Measurements from ENCODE around the gene ENDOD1. TPM values are rescaled to one million over a fixed set of nuclear protein-coding genes. Genes with fewer than 3 reads are reported as not detected.

Gene ENDOD1
- total RNA-seq, 2 experiments from 2014 or later = 3.8 to 4.4 TPM

DNA sequence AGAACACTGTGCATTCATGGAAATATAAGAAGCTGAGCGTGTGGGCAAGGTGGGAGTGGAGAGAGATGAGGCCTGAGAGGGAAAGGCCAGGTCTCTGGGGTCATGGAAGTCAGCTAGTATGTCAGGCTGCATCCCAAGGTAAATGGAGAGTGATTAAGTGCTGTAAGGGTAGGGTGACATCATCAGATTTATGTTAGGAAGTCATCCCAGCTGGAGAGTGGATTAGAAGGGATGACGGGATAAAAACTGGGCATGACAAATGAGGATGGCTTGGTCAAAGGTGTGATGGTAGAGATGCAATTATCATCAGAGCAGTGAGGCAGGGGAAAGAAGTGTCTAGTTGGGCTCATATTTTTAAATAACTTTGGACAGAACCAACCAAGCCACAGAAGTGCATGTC, 3.5 kb upstream of the ENDOD1 start:
- Histone ChIP-seq H3K36me3 (ENCODE audit: insufficient read depth, low read length) (no peaks in the 10 kb centered on the region), H3K27ac (ENCODE audit: low read depth in 1 of 2, low read length in 2 of 2) (no peak overlapping the region), H3K27me3 (ENCODE audit: control insufficient read depth in 1 of 2, insufficient read depth in 2 of 2, low read length in 2 of 2) (no peaks in the 10 kb centered on the region), H3K9me3 (ENCODE audit: control insufficient read depth in 1 of 2, insufficient read depth in 1 of 2, low read length in 2 of 2) (no peaks in the 10 kb centered on the region), H3K4me1 (ENCODE audit: insufficient read depth, low read length) (peaks cover 20% of the 10 kb centered on the region), H3K4me3 (ENCODE audit: low read length) (no peak overlapping the region)
- Mint-ChIP-seq H3K27ac (no peak overlapping the region), H3K27me3 (peaks cover 7% of the 10 kb centered on the region), H3K4me1 (ENCODE audit: low read depth) (peaks cover 26% of the 10 kb centered on the region), H3K36me3 (ENCODE audit: low read depth) (peaks cover 5% of the 10 kb centered on the region), H3K9me3 (no peaks in the 10 kb centered on the region), H3K4me3 (peak overlapping the region; percentile 50)
- intact Hi-C loops (cut with DNase I, micrococcal nuclease) = loop anchor here in 1 of 2 experiments (5.0 kb wide), 4 partner anchors 109 to 1306 kb away; partner anchors contain the start of gene JRKL
- TF ChIP-seq, protein P1, sequence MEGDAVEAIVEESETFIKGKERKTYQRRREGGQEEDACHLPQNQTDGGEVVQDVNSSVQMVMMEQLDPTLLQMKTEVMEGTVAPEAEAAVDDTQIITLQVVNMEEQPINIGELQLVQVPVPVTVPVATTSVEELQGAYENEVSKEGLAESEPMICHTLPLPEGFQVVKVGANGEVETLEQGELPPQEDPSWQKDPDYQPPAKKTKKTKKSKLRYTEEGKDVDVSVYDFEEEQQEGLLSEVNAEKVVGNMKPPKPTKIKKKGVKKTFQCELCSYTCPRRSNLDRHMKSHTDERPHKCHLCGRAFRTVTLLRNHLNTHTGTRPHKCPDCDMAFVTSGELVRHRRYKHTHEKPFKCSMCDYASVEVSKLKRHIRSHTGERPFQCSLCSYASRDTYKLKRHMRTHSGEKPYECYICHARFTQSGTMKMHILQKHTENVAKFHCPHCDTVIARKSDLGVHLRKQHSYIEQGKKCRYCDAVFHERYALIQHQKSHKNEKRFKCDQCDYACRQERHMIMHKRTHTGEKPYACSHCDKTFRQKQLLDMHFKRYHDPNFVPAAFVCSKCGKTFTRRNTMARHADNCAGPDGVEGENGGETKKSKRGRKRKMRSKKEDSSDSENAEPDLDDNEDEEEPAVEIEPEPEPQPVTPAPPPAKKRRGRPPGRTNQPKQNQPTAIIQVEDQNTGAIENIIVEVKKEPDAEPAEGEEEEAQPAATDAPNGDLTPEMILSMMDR (IDR thresholded peaks at IDR 0.05) = no peak
- DNase-seq (no peak), ATAC-seq (ENCODE audit: poor library complexity) (no peak)
- ChIA-PET CTCF (interaction anchor here (1.6 kb wide), 2 partner anchors 10 to 16 kb away, joined by 4 to 10 read pairs; no protein-coding TSS in a partner anchor), POLR2A (interaction anchor here (3.4 kb wide), 1 partner anchor 18 kb away, joined by 24 read pairs; the partner anchor contains the start of gene SRSF8)

DNA sequence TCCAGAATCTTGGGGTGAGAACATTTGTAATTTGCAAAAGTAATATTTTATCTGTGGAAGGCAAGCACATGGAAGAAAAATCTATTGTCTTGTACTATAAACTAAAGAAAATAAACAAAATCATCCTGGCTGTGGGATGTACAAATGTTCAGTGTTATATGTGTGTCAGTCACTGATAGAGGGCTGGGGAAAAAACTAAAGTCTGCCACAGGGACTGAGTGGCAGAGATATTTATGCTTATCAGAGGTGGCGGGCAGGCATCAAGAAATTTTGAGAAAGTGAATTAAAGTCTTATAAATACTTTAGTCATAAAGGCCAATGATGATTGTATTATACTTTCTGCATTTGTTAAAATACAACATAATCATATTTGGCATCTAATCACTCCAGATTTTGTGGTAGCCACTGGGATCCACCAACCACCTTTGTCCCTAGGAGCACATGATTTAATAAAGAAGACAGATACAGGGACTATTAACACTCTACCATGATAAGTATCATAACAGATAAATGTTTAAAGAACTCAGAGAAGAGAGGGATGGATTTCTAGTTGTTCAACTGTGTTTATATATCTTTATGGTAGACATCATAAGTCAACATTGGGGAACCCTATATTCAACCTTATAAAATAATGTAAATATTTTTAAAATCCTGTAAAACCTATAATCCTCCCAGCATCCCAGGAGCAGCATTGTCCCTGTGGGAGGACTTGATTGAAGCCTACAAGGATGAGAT, 2.6 kb upstream of the ENDOD1 start:
- ChIA-PET CTCF (interaction anchor here (7.2 kb wide), 1 partner anchor 18 kb away, joined by 67 read pairs; the partner anchor contains the start of gene SRSF8), POLR2A (interaction anchor here (1.1 to 5.3 kb wide), 3 partner anchors 15 to 19 kb away, joined by 3 to 266 read pairs (median 24); partner anchors contain the start of gene SRSF8)
- Histone ChIP-seq H3K9me3 (ENCODE audit: control insufficient read depth in 1 of 2, insufficient read depth in 1 of 2, low read length in 2 of 2) (no peaks in the 10 kb centered on the region), H3K4me3 (ENCODE audit: low read length) (no peak overlapping the region), H3K27ac (ENCODE audit: low read depth in 1 of 2, low read length in 2 of 2) (no peak overlapping the region), H3K36me3 (ENCODE audit: insufficient read depth, low read length) (no peaks in the 10 kb centered on the region), H3K4me1 (ENCODE audit: insufficient read depth, low read length) (peaks cover 23% of the 10 kb centered on the region), H3K27me3 (ENCODE audit: control insufficient read depth in 1 of 2, insufficient read depth in 2 of 2, low read length in 2 of 2) (no peaks in the 10 kb centered on the region)
- TF ChIP-seq, protein P1 (IDR thresholded peaks at IDR 0.05) = no peak
- peaks cover 5% of the 10 kb centered on the region for H3K36me3 Mint-ChIP-seq (ENCODE audit: low read depth)
- no peaks in the 10 kb centered on the region for H3K9me3 Mint-ChIP-seq
- H3K4me3 Mint-ChIP-seq = peak overlapping the region; percentile 60
- peaks cover 7% of the 10 kb centered on the region for H3K27me3 Mint-ChIP-seq
- DNase-seq (no peak), ATAC-seq (ENCODE audit: poor library complexity) (no peak)
- intact Hi-C loops (cut with DNase I, micrococcal nuclease) = loop anchor here in 1 of 2 experiments (5.0 kb wide), 4 partner anchors 110 to 1305 kb away; partner anchors contain the start of gene JRKL
- H3K27ac Mint-ChIP-seq = peak overlapping the region; percentile 71
- peaks cover 35% of the 10 kb centered on the region for H3K4me1 Mint-ChIP-seq (ENCODE audit: low read depth)

DNA sequence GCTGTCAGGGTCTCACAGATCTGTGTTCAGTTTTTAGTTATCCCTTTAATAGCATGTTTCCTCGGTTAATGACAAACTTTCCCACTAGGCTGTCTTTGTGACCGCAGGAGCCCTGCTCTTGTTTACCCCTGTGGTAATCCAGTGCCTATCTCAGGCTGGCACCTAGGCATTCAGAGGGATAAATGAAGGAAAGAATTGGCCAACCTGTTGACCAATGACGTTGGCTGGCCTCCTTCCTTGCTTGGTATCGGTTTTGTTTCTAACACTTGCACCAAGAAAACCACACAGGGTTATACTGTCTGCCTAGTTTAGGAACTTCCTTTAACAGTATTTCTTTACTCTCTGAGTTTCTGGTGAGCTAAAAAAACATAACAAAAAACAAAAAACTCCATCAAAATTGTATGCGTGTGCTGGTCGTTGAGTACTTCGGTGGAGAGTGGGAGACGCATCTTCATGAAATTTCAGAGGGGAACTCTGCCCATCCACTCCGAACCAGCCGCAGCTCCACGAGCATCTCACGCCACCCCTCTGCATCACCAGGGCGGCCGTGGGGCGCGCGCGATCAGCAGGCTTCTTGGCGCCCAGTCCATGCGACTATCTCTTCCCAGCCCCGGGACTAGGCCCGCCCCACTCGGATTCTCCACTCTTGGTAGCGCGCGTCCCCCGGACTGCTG, 563 bp upstream of the ENDOD1 start:
- intact Hi-C loops (cut with DNase I, micrococcal nuclease) = loop anchor here (1.0 to 5.0 kb wide), 6 partner anchors 22 to 1303 kb away; partner anchors contain the start of gene JRKL (in 1 of the 2)
- ChIA-PET CTCF (interaction anchor here (0.8 to 7.2 kb wide), 8 partner anchors 9 to 620 kb away, joined by 3 to 67 read pairs (median 5); partner anchors contain the start of genes SESN3 and SRSF8), POLR2A (interaction anchor here (0.6 to 5.3 kb wide), 25 partner anchors 9 to 1348 kb away, joined by 3 to 266 read pairs (median 5); partner anchors contain the start of genes C11orf54, CCDC82, CEP57 and CWC15)
- H3K36me3 Mint-ChIP-seq (ENCODE audit: low read depth) = peaks cover 5% of the 10 kb centered on the region
- H3K27ac Mint-ChIP-seq = peak overlapping the region; percentile 95
- Histone ChIP-seq H3K9me3 (ENCODE audit: control insufficient read depth in 1 of 2, insufficient read depth in 1 of 2, low read length in 2 of 2) (no peaks in the 10 kb centered on the region), H3K27me3 (ENCODE audit: control insufficient read depth in 1 of 2, insufficient read depth in 2 of 2, low read length in 2 of 2) (no peaks in the 10 kb centered on the region), H3K36me3 (ENCODE audit: insufficient read depth, low read length) (no peaks in the 10 kb centered on the region), H3K4me3 (ENCODE audit: low read length) (peak overlapping the region; percentile 78), H3K27ac (ENCODE audit: low read depth in 1 of 2, low read length in 2 of 2) (peak overlapping the region; percentile 77 to 84), H3K4me1 (ENCODE audit: insufficient read depth, low read length) (peaks cover 34% of the 10 kb centered on the region)
- peak overlapping the region; percentile 92 for H3K4me3 Mint-ChIP-seq
- TF ChIP-seq, protein P1 (IDR thresholded peaks at IDR 0.05) = no peak
- no peaks in the 10 kb centered on the region for H3K27me3 Mint-ChIP-seq
- H3K4me1 Mint-ChIP-seq (ENCODE audit: low read depth) = peaks cover 46% of the 10 kb centered on the region
- ATAC-seq (ENCODE audit: poor library complexity) (peak; percentile 60), DNase-seq (peak in 6 of 14 experiments; percentile 4 to 61 (median 38))
- H3K9me3 Mint-ChIP-seq = no peaks in the 10 kb centered on the region
